WI38 (cell line): ENCODE results near the gene EPB41L2.

Source experiments
- H3K4me3 ChIP-seq: 2 replicates; pipeline ENCODE4 v1.5.1; 2011; ENCODE audit warnings: low read depth, mild to moderate bottlenecking, control low read depth, low read length
- TF ChIP-seq, protein P1 (sequence below): IDR thresholded peaks from 2 replicates; pipeline ENCODE4 v1.5.1; 2012; ENCODE audit warnings: low read depth, mild to moderate bottlenecking, control low read depth, low read length

The EPB41L2 gene

DNA sequence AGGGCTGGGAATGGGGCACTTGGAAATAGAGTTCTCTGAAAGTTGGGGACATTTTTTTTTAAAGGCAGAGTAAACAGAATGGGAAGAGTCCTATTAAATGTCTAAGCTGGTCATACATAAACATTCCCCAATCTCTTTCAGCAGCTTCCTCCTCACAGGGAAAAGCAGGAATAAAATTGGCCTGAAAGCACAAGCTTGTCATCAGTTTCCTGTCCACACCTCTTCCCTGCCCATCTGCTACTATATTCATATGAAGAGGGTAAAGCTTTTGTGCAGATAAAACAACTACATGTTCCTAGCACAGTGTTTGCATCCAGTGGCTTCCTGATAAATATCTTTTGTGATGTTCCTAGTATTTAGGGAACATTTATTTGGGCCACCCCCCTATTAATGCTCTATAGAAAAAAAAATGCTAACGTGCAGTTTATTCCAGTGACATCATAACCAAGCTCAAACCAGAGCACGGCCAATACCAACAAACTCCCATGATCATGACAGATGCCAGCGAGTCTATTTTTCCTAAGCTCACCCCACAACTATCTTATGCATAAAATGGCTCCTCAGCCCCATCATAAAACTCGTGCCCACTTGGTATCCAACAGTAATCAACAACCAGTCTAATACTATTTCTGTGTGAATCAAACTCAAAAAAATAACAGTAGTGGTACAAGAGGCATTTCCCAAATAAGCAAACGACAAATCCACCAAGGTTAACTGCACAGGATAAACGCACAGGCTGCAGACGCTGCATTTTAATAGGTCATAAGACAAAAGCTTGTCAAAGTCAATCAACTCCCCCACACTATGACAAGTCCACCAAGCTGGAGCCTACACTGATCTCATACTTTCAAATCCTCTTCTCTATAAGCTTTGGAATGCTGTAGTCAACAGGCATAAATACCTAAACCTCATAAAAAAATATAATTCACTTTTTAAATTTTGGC lies 95.3 kb downstream of the EPB41L2 start:
- TF ChIP-seq, protein P1, sequence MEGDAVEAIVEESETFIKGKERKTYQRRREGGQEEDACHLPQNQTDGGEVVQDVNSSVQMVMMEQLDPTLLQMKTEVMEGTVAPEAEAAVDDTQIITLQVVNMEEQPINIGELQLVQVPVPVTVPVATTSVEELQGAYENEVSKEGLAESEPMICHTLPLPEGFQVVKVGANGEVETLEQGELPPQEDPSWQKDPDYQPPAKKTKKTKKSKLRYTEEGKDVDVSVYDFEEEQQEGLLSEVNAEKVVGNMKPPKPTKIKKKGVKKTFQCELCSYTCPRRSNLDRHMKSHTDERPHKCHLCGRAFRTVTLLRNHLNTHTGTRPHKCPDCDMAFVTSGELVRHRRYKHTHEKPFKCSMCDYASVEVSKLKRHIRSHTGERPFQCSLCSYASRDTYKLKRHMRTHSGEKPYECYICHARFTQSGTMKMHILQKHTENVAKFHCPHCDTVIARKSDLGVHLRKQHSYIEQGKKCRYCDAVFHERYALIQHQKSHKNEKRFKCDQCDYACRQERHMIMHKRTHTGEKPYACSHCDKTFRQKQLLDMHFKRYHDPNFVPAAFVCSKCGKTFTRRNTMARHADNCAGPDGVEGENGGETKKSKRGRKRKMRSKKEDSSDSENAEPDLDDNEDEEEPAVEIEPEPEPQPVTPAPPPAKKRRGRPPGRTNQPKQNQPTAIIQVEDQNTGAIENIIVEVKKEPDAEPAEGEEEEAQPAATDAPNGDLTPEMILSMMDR: no peak
- H3K4me3 ChIP-seq: peak overlapping the region; percentile 61

DNA sequence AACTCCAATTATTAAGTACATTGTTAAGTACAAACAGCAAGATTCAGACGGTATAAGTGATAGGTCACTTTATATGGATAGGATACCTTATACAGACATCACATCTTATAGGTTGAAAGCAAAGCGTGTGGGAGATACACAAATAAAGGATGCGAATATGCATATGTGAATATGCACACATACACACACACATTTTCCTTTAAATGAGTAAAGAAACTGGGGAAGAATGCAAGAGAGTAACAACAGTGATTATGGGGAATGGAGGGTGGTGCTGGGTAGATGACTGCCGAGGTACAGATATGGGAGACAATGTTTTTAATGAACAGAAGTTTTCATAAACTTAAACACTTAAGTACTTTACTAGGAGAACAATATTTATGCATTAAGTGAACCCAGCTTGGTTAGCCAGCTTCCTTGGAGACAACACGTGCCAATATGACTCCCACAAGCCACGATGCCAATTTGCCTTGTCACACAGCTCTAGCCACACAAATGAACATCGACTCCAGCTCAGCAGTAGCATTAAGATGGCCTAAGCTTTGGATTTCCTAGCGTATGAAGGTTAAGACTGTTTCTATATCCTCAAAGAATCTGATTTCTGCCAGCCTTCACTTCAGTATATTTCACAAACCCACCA lies 96.6 kb downstream of the EPB41L2 start:
- TF ChIP-seq, protein P1: no peak

DNA sequence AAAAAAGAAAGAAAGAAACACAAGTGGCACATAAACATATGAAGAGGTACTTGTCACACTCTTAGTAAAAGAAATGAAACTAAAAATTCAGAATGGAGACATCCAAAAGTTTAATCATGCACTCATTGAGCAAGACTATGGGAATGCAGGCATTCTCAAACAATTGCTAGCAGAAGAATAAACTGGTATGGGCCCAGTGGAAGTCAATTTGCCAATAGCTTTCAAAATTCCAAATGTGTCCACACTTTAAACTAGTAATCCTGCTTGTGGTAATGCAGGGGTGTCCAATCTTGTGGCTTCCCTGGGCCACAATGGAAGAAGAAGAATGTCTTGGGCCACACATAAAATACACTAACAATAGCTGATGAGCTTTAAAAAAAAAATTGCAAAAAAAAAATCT lies 97.4 kb downstream of the EPB41L2 start:
- H3K4me3 ChIP-seq: no peak overlapping the region
- TF ChIP-seq, protein P1: no peak

More for the DNA sequence above, 96.6 kb downstream of the EPB41L2 start:
- H3K4me3 ChIP-seq: no peak overlapping the region

DNA sequence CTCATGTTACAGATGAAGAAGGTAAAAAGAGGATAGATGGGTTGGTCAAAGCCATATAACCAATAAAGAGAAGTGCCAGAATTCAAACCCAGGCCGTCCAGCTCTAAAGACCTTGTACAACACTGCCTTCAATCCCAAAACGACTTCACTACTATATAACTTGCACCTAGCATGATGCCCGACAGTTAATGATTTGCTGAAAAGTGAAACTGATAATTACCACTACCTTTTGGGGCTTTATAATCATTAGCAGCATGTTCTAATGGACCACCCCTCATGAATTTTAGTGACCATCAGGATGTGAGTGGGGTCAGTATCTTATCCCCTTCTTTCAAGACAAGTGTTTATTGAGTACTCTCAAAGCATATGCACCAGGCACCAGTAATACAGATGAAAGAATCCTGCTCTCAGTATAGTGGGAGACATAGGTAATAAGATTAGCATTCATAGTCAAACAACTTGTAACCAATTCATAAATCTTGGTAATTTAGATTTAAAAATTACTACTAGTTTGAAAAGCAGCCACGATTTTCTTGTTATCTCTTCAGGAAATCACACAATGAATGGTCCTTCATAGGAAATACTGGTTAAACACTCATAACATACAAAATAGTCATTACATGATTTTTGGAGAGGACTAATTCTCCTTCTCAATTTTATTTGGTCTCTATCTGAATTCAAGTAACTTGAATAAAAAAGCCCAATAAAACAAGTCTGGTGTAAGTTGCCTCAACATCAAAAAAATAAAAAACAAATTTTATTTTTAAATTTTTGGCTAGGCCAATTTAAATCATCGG lies 98.0 kb downstream of the EPB41L2 start:
- TF ChIP-seq, protein P1: no peak
- no peak overlapping the region for H3K4me3 ChIP-seq

DNA sequence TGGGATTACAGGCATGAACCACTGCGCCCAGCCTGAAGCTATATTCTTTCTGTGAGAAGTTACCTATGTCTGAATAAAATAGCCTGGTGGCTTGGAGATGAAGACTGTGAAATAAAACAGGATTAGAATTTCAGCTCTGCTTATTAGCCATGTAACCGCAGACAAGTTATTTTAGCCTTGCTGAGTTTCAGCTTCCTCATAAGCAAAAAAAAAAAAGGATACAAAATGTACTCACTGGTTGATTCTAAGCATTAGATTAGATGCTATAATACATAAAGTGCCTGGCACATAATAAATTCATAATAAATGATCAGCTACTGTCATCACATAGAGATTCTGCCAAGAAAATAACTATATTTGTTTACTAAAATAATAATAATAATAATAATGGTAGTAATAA lies 98.8 kb downstream of the EPB41L2 start:
- no peak overlapping the region for H3K4me3 ChIP-seq
- TF ChIP-seq, protein P1: no peak

DNA sequence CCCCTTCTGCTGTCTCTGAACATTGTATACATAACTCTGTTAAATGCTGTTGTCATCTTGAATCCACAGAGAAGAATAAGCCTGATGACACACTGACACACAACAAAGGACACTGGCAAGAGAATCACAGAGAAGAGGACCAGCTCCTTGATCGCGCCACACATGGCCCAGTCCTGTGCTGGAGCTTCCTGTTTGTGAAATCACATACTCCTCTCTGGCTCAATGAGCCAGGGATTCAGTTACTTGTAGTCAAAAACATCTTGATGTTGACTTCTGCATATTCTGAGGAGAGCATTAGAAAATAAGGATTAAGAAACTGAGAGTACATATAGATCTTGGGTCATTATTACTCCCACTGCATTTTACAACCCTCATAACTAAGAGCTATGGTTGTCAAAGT lies 100.1 kb downstream of the EPB41L2 start:
- TF ChIP-seq, protein P1: no peak
- no peak overlapping the region for H3K4me3 ChIP-seq

DNA sequence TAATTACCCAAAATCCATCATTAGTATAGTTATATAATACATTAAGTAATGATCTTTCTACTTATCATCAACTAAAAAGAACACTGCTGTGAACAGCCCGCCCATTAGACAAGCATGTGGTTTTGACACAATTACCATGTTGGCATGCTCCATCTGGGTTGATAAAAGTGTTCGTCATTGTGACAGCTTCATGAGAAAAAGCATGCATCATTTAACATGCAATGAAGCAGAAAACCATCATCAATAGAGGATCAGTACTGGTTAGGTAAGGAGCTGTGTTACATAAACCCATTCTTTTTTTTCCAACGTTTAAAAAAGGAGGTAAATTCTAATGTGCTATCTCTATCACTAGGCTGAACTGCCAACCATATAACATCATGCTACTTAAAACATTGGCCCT lies 101.9 kb downstream of the EPB41L2 start:
- TF ChIP-seq, protein P1: no peak
- no peak overlapping the region for H3K4me3 ChIP-seq
